GM23338 (cell line): ENCODE results near the gene AOPEP.

Experiments
- CREB1 ChIP-seq: fragments of 250-450 bp; sonication (Bioruptor Pico); IDR thresholded peaks from 2 replicates; pipeline ENCODE4 v1.5.0; 2020; ENCODE audit warnings: low read depth, mild to moderate bottlenecking, moderate library complexity
- CTCF ChIP-seq, 2 experiments: fragments of 200-600 bp in 1 of 2; sonication (generic) in 1 of 2; conservative IDR thresholded peaks; 2 replicates each; pipeline versions ENCODE4 v1.5.1 to v1.6.1; 2016 to 2017; ENCODE audit warnings: antibody characterized with exemption in 2 of 2, low read depth in 2 of 2, mild to moderate bottlenecking in 2 of 2, moderate library complexity in 1 of 2
- ETS1 ChIP-seq: IDR thresholded peaks from 2 replicates; pipeline ENCODE4 v1.6.1; 2016; ENCODE audit warnings: antibody characterized with exemption
- EZH2 ChIP-seq: fragments of 200-600 bp; sonication (generic); IDR thresholded peaks from one replicate; pipeline ENCODE4 v1.8.0; 2017; ENCODE audit warnings: antibody characterized with exemption, mild to moderate bottlenecking, low read depth; ENCODE audit not compliant: unreplicated experiment
- EZH2phosphoT487 ChIP-seq: fragments of 200-600 bp; sonication (generic); IDR thresholded peaks from one replicate; pipeline ENCODE4 v1.8.1; 2018; ENCODE audit warnings: antibody characterized with exemption; ENCODE audit not compliant: unreplicated experiment
- JUNB ChIP-seq: IDR thresholded peaks from one replicate; pipeline ENCODE4 v1.6.1; 2016; ENCODE audit warnings: antibody characterized with exemption; ENCODE audit not compliant: unreplicated experiment
- POLR2AphosphoS5 ChIP-seq: IDR thresholded peaks from 2 replicates; pipeline ENCODE4 v1.6.1; 2016; ENCODE audit warnings: antibody characterized with exemption, low read depth
- REST ChIP-seq: IDR thresholded peaks from one replicate; pipeline ENCODE4 v1.6.1; 2018; ENCODE audit warnings: antibody characterized with exemption; ENCODE audit not compliant: unreplicated experiment
- STAT1 ChIP-seq: IDR thresholded peaks from one replicate; pipeline ENCODE4 v1.6.1; 2016; ENCODE audit warnings: antibody characterized with exemption; ENCODE audit not compliant: unreplicated experiment

- TF ChIP-seq EZH2 (no peak), CTCF (conservative IDR thresholded peaks at IDR 0.05; ENCODE audit: low read depth in 2 of 2) (no peak), JUNB (no peak), EZH2phosphoT487 (no peak), REST (no peak), CREB1 (CRISPR knock-in tag) (no peak), STAT1 (no peak), POLR2AphosphoS5 (no peak), ETS1 (no peak)
These were observed 202.9 kb downstream of the AOPEP start for GRCh38 chr9:94929369-94929756.
